H1 (cell line): Measurements from ENCODE around the gene GLIS2. TPM values are rescaled to one million over a fixed set of nuclear protein-coding genes. Genes with fewer than 3 reads are reported as not detected.

Experiments
- CTCF ChIA-PET: fragments of 300-600 bp; sonication (Branson Sonifier 250); formaldehyde crosslinking; loops from one replicate; lab custom pipeline; 2021; ENCODE audit not compliant: partially characterized antibody; lab: Charles Lee
- POLR2A ChIA-PET: fragments of 300-600 bp; sonication (Branson Sonifier 250); formaldehyde crosslinking; loops from one replicate; lab custom pipeline; 2021; ENCODE audit warnings: inconsistent platforms; ENCODE audit not compliant: partially characterized antibody; lab: Charles Lee
- DNase-seq, 2 experiments: peaks; one replicate each; pipeline versions ENCODE4 v3.0.0 to v3.0.0-alpha.2; 2010 to 2022; ENCODE audit warnings: low spot score in 2 of 2, low read depth in 1 of 2, mixed read lengths in 1 of 2
- FAIRE-seq: peaks from 2 replicates; lab custom pipeline; 2011; peaks lifted over from hg19 to GRCh38; lab: Jason Lieb, UNC
- H2AFZ ChIP-seq: 2 replicates; pipeline ENCODE4 v1.8.1; 2012; ENCODE audit warnings: low read length, inconsistent platforms
- H2AK5ac ChIP-seq: 2 replicates; pipeline ENCODE4 v1.6.1; 2013; ENCODE audit warnings: low read depth, low read length
- H2BK120ac ChIP-seq: replicated peaks from 2 replicates; pipeline ENCODE3; 2013; ENCODE audit warnings: low read depth, low read length, inconsistent platforms
- H2BK12ac ChIP-seq: 2 replicates; pipeline ENCODE4 v1.6.1; 2013; ENCODE audit warnings: low read depth, low read length
- H2BK15ac ChIP-seq: 2 replicates; pipeline ENCODE4 v1.6.1; 2013; ENCODE audit warnings: low read length
- H2BK20ac ChIP-seq: 2 replicates; pipeline ENCODE4 v1.6.1; 2013; ENCODE audit warnings: low read length
- H2BK5ac ChIP-seq: 2 replicates; pipeline ENCODE4 v1.6.1; 2013; ENCODE audit warnings: low read depth, low read length
- H3K14ac ChIP-seq: 2 replicates; pipeline ENCODE4 v1.6.1; 2013; ENCODE audit warnings: inconsistent platforms; ENCODE audit not compliant: insufficient read length
- H3K18ac ChIP-seq: 2 replicates; pipeline ENCODE4 v1.6.1; 2013; ENCODE audit warnings: low read length; ENCODE audit errors: extremely low read depth
- H3K23ac ChIP-seq: 2 replicates; pipeline ENCODE4 v1.6.1; 2013; ENCODE audit warnings: inconsistent platforms; ENCODE audit not compliant: insufficient read length
- H3K23me2 ChIP-seq: 2 replicates; pipeline ENCODE4 v1.6.1; 2013; ENCODE audit warnings: low read depth, low read length
- H3K27ac ChIP-seq: 2 replicates; pipeline ENCODE4 v1.6.1; 2011; ENCODE audit warnings: low read depth, low read length, inconsistent platforms
- H3K27me3 ChIP-seq, 4 experiments: replicated peaks in 1 of 4; 1 replicate in 1 of 4; 2 replicates in 3 of 4; pipeline versions ENCODE4 v1.6.1 to v1.8.1; 2011 to 2013; ENCODE audit warnings: low read length in 3 of 4, mild to moderate bottlenecking in 3 of 4, inconsistent platforms in 2 of 4, mixed read lengths in 2 of 4, moderate library complexity in 1 of 4; ENCODE audit not compliant: control insufficient read depth in 3 of 4, insufficient read depth in 3 of 4; ENCODE audit errors: extremely low read depth in 1 of 4
- H3K36me3 ChIP-seq, 4 experiments: 2 replicates each; pipeline versions ENCODE4 v1.6.1 to v1.8.1; 2011 to 2013; ENCODE audit warnings: mild to moderate bottlenecking in 4 of 4, low read length in 3 of 4, moderate library complexity in 2 of 4, control low read depth in 1 of 4, inconsistent platforms in 1 of 4; ENCODE audit not compliant: insufficient read depth in 4 of 4, control insufficient read depth in 2 of 4
- H3K4ac ChIP-seq: replicated peaks from 2 replicates; pipeline ENCODE3; 2013; ENCODE audit warnings: low read length, low read depth, mixed read lengths, inconsistent platforms; ENCODE audit not compliant: insufficient read length
- H3K4me1 ChIP-seq, 4 experiments: replicated peaks in 1 of 4; 1 replicate in 1 of 4; 2 replicates in 3 of 4; pipeline versions ENCODE4 v1.6.1 to v1.8.1; 2011 to 2013; ENCODE audit warnings: low read length in 3 of 4, inconsistent platforms in 2 of 4, mixed read lengths in 1 of 4; ENCODE audit not compliant: insufficient read depth in 4 of 4, control insufficient read depth in 3 of 4
- H3K4me2 ChIP-seq, 2 experiments: 2 replicates each; pipeline versions ENCODE4 v1.6.1 to v1.8.1; 2011 to 2013; ENCODE audit warnings: low read depth in 2 of 2, low read length in 2 of 2, control low read depth in 1 of 2, inconsistent platforms in 1 of 2, mild to moderate bottlenecking in 1 of 2; ENCODE audit not compliant: insufficient read depth in 1 of 2
- H3K4me3 ChIP-seq, 4 experiments: fragments of 200-600, 300-600 bp in 1 of 4; sonication (generic), shearing (Covaris generic), sonication (Bioruptor Twin) in 1 of 4; 2 replicates each; pipeline versions ENCODE4 v1.5.1 to v1.8.1; 2011 to 2016; ENCODE audit warnings: low read length in 4 of 4, low read depth in 3 of 4, control low read depth in 2 of 4, inconsistent platforms in 2 of 4, mild to moderate bottlenecking in 2 of 4, mixed read lengths in 1 of 4, moderate library complexity in 1 of 4; ENCODE audit not compliant: insufficient read depth in 2 of 4; ENCODE audit errors: extremely low read depth in 1 of 4
- H3K56ac ChIP-seq: replicated peaks from 2 replicates; pipeline ENCODE3; 2013; ENCODE audit warnings: low read depth, mild to moderate bottlenecking, mixed read lengths, low read length, inconsistent platforms; ENCODE audit not compliant: insufficient read length
- H3K79me1 ChIP-seq: 2 replicates; pipeline ENCODE4 v1.6.1; 2013; ENCODE audit warnings: low read depth, low read length, control low read depth
- H3K79me2 ChIP-seq, 2 experiments: 2 replicates each; pipeline versions ENCODE4 v1.6.1 to v1.8.1; 2012 to 2013; ENCODE audit warnings: low read length in 2 of 2, mild to moderate bottlenecking in 2 of 2, inconsistent platforms in 1 of 2; ENCODE audit not compliant: insufficient read depth in 2 of 2, control insufficient read depth in 1 of 2
- H3K9ac ChIP-seq, 4 experiments: replicated peaks in 1 of 4; 1 replicate in 1 of 4; 2 replicates in 3 of 4; pipeline versions ENCODE4 v1.6.1 to v1.8.1; 2011 to 2013; ENCODE audit warnings: low read depth in 3 of 4, low read length in 3 of 4, control low read depth in 2 of 4, mild to moderate bottlenecking in 2 of 4, moderate library complexity in 2 of 4, inconsistent platforms in 1 of 4; ENCODE audit errors: extremely low read depth in 1 of 4
- H3K9me3 ChIP-seq, 2 experiments: 2 replicates each; pipeline versions ENCODE4 v1.6.1 to v1.8.1; 2012 to 2013; ENCODE audit warnings: mild to moderate bottlenecking in 2 of 2, moderate library complexity in 2 of 2, control low read depth in 1 of 2, inconsistent platforms in 1 of 2, low read depth in 1 of 2, low read length in 1 of 2, mixed read lengths in 1 of 2; ENCODE audit not compliant: insufficient read depth in 2 of 2
- H4K20me1 ChIP-seq, 2 experiments: replicated peaks in 1 of 2; 2 replicates each; pipeline versions ENCODE3 to v1.8.1; 2011 to 2013; ENCODE audit warnings: inconsistent platforms in 2 of 2, low read length in 2 of 2, mild to moderate bottlenecking in 1 of 2; ENCODE audit not compliant: insufficient read depth in 2 of 2, control insufficient read depth in 1 of 2
- H4K5ac ChIP-seq: 2 replicates; pipeline ENCODE4 v1.6.1; 2013; ENCODE audit warnings: low read length, low read depth, mixed read lengths, inconsistent platforms; ENCODE audit not compliant: insufficient read length
- H4K8ac ChIP-seq: 2 replicates; pipeline ENCODE4 v1.8.0; 2013; ENCODE audit warnings: mild to moderate bottlenecking, moderate library complexity, low read length, inconsistent platforms; ENCODE audit not compliant: insufficient read depth; ENCODE audit errors: extremely low read depth
- H4K91ac ChIP-seq: replicated peaks from 2 replicates; pipeline ENCODE3; 2013; ENCODE audit warnings: low read length, mixed read lengths, inconsistent platforms; ENCODE audit not compliant: insufficient read length
- CREB1 ChIP-seq: IDR thresholded peaks from 2 replicates; pipeline ENCODE4 v1.6.1; 2012; ENCODE audit warnings: inconsistent platforms
- KDM4A ChIP-seq: IDR thresholded peaks from one replicate; pipeline ENCODE4 v1.7.1; 2012; ENCODE audit warnings: low read depth, mild to moderate bottlenecking, moderate library complexity, low read length, inconsistent platforms; ENCODE audit not compliant: severe bottlenecking
- RFX5 ChIP-seq: IDR thresholded peaks from 2 replicates; pipeline ENCODE4 v1.6.1; 2011; ENCODE audit warnings: low read depth, low read length, improper control_type of control experiment, borderline replicate concordance
- TAF1 ChIP-seq: IDR thresholded peaks from 2 replicates; pipeline ENCODE4 v1.6.1; 2011; ENCODE audit warnings: mild to moderate bottlenecking, low read depth, low read length
- WGBS, 2 experiments: shearing (Covaris generic) in 1 of 2; methylation state at CpG; one replicate each; pipeline versions ENCODE4 v1.1.6 to v1.1.7; 2013 to 2015; ENCODE audit warnings: low lambda C conversion rate in 2 of 2, mixed read lengths in 2 of 2, inconsistent platforms in 1 of 2, low coverage in 1 of 2, missing lambda C conversion rate in 1 of 2; ENCODE audit not compliant: insufficient replicate concordance in 2 of 2, insufficient coverage in 1 of 2, insufficient read length in 1 of 2; ENCODE audit errors: extremely low coverage in 1 of 2, missing lambda C conversion rate in 1 of 2; 5-methylcytosine and 5-hydroxymethylcytosine counted together
- polyA plus RNA-seq, 7 experiments: library from polyadenylated mRNA; depleted of rRNA in 3 of 7; stranded (reverse) in 5 of 7; unstranded in 2 of 7; fragments of >200 nt in 5 of 7; fragments of 200-250 nt in 2 of 7; gene quantifications; 1 replicate in 5 of 7; 2 replicates in 1 of 7; 4 replicates in 1 of 7; pipeline versions ENCODE4 v1.2.1 to v1.2.3, GENCODE V29; 2011 to 2013; ENCODE audit warnings: missing spikeins in 2 of 7, mixed read lengths in 2 of 7
- total RNA-seq: library from RNA; stranded (reverse); fragmentation: NEBNext Ultra II Directional; extraction: Animal tissue kit (Norgen Biotek cat#: 25700); gene quantifications from 2 replicates; pipeline ENCODE4 v1.2.1, GENCODE V29; 2021

GLIS2 gene
- total and polyA plus RNA-seq, 2 of the 8 experiments (the other 6 are each of a cell fraction or from before 2014, with no cell fraction given): 4.3 to 17.4 TPM

- Histone ChIP-seq H3K9ac (no peak overlapping the region), H2BK120ac (no peak overlapping the region), H2BK15ac (no peak overlapping the region), H3K4me2 (no peak overlapping the region), H3K79me1 (no peaks in the 10 kb centered on the region), H3K9me3 (no peaks in the 10 kb centered on the region), H3K18ac (no peak overlapping the region), H2BK12ac (no peak overlapping the region), H4K91ac (no peak overlapping the region), H3K14ac (no peak overlapping the region), H3K4ac (no peak overlapping the region), H3K23ac (no peak overlapping the region), H2BK20ac (no peak overlapping the region), H4K8ac (no peak overlapping the region), H3K79me2 (no peaks in the 10 kb centered on the region), H3K4me3 (no peak overlapping the region), H4K5ac (no peak overlapping the region), H4K20me1 (no peaks in the 10 kb centered on the region), H3K27ac (no peak overlapping the region), H2BK5ac (no peak overlapping the region), H3K36me3 (no peaks in the 10 kb centered on the region), H3K27me3 (no peaks in the 10 kb centered on the region), H3K56ac (no peak overlapping the region), H2AK5ac (no peak overlapping the region; the same call in 1 of the 2 replicates), H2AFZ (no peak overlapping the region), H3K23me2 (peaks cover 3% of the 10 kb centered on the region), H3K4me1 (peaks cover 3 to 24% (median 18%) of the 10 kb centered on the region in 4 experiments)
- DNase-seq (no peak), FAIRE-seq (no peak)
- ChIA-PET POLR2A (interaction anchor here (2.4 to 25.6 kb wide), 4 partner anchors 15 to 37 kb away, joined by 5 to 403 read pairs (median 15); partner anchors contain the start of gene TFAP4), CTCF (interaction anchor here (1.2 to 12.0 kb wide), 7 partner anchors 8 to 112 kb away, joined by 3 to 300 read pairs (median 43); partner anchors contain the start of gene GLIS2)
- WGBS, 2 experiments: 100% methylated on average over 4 of the region's 4 CpGs; no CpG with 5 or more reads in 1 of the 2 experiments
- TF ChIP-seq CREB1 (no peak), TAF1 (no peak), RFX5 (no peak), KDM4A (no peak)
These were observed 24.2 kb upstream of the GLIS2 start for GRCh38 chr16:4291699-4292098.
